SKM-1 treated with dmso at 0.1 percent for 144 hours (cell line): Measurements from ENCODE around the gene ANGPTL7.
"Not testable (repeated sequence)": the region's sequence is repeated elsewhere in the genome, so short reads cannot be mapped to it uniquely, and the experiment has no call there.

Experiments used
- DNase-seq: peaks from one replicate; lab custom pipeline; 2025; ENCODE audit not compliant: unreplicated experiment; lab: John Stamatoyannopoulos, UW

Gene ANGPTL7, protein sequence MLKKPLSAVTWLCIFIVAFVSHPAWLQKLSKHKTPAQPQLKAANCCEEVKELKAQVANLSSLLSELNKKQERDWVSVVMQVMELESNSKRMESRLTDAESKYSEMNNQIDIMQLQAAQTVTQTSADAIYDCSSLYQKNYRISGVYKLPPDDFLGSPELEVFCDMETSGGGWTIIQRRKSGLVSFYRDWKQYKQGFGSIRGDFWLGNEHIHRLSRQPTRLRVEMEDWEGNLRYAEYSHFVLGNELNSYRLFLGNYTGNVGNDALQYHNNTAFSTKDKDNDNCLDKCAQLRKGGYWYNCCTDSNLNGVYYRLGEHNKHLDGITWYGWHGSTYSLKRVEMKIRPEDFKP

DNA sequence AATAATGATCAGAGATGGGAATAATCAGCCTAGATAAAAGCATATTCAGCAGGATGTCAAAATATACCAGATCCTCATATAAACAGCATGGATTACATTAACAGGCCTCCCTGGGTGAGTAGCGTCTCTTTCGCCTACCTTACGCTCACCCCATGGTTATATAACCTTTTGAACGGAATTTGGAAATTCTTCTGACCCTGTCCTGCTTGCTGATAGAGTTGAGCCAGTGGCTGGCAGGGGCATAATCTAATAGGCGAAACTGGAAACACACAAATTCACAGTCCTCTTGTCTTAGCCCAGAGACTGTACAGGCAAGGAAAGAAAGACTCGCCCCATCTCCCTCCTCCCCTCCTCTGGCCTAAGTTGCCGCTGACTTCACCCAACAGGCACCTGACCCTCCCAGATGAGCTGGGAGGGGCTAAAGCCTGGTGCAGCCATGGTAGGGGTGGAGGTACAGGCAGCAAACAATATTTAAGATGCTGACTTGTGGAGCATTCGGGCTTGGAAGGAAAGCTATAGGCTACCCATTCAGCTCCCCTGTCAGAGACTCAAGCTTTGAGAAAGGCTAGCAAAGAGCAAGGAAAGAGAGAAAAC lies at the start of gene ANGPTL7:
TSS of gene ANGPTL7 (plus strand) at position 498 of the 594 bp plus-strand sequence. CDS start 225 bp downstream, outside the sequence.
- DNase-seq = no peak

DNA sequence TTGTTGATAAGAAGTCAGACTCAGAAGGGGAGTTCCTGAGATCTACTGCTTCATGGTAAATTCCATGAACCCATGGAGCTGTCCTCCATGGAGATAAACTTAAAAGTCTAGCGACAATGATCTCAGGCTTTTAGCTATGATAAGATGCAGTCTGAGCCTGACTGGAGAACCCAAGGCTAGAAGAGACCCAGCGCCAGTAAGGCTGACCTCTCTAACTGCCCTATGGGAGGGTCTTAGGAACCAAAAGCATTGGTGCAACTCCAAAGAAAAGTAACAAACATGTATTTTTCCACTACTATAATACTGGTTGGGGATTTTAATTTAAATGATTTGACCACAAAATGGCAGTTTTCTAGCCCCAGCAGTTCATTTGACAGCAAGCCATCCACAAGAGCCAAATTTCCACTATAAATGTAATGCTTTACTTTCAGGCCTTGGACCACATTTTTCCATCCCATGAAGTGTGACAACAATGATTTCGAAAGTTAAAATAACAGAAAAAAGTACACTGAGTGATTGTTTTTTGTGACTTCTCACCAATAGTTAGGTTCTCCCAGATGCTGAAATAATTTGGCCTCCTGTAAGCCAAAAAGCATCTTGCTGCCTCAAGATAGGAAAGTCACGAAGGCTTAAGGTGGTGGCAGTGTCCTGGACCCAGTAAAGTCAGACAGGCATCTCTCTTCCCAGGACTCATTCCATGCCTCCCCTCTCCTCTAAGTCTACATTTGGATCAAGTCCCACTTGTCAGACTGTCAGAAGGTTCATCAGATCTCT lies 46.4 kb upstream of the ANGPTL7 start:
- no peak for DNase-seq

DNA sequence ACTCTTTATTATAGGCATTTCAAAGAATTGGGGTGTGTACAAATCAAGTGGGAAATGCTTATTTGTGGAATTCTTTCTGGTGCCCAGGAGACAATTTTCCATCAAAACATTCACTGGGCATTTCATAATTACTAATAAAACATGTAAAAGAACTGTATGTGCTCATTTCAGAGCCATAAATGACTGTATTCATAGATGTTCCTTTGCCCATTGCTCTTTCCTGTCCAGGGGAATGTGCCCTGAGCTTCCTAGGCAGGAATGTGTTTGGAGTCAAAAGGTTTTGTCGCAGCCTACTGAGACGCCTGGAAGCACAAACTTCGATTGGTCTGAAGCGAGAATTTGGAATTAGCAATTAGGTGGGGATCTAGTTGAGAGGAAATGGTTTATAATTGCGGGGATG lies 45.8 kb upstream of the ANGPTL7 start:
- no peak for DNase-seq

DNA sequence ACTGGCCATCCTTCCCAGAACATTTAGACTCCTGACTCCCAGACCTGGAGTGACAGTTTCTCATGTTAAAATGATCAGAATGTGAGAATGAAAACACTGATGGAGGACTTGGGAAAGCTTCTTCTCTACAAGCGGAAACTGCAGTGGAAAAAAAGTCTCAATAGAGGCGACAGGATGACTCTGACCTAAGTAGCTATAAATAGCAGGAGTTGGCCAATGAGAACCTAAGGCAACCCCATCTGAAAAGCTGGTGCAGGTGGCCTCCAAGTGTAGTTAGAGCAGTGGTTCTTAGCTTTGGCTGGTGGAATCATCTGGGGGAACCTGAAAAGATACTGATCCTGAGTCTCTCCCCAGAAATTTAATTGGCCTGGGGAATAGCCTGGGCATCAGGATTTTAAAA lies 45.2 kb upstream of the ANGPTL7 start:
- DNase-seq = no peak

DNA sequence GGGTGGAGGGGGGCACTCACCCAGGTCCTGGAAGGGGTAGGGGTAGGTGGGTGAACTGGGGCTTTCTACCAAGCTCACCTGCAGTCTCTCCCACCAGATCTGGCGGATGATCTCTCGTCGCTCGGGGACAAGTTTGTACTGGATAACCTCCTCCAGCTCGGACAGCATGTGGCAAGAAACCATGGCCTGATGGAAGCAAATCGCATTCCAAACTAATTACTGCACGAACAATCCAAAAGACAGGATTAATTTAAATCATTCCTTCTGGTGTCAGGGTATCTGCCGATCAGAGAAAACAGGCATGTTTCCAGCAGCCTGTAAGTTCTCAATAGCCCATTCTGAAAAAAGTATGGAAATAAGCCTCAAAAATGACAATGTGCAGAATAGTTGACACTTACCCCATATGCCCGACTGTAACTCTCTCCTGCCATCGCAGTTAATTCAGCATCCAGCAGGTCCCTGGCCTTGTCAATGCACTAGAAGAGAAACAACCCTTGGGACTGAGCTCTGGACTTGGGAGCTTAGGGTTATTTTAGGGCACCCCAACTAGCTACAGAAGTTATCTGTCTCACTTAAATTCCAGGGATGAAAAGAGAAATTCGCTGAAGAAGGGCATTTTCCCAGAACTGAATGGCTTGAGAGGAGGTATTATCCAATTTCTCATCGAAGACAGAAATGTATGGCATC lies 44.4 kb upstream of the ANGPTL7 start:
- DNase-seq = no peak

DNA sequence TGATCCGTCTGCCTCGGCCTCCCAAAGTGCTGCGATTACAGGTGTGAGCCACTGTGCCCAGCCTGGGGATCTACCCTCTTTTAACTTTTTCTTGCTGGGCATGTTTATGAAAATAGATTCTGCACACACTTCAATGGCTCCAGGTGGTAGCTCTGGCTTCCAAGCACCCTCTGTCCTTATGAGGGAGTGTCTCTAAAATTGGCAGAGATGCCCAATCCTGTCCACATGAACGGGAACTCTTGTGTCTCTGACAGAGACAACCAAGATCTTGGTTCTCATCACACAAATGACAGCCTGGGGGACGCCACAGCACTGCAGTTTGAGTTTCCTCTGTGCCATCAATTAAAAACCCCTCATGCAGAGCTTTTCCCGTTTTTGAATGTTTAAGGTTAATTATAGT lies 43.4 kb upstream of the ANGPTL7 start:
- no peak for DNase-seq

DNA sequence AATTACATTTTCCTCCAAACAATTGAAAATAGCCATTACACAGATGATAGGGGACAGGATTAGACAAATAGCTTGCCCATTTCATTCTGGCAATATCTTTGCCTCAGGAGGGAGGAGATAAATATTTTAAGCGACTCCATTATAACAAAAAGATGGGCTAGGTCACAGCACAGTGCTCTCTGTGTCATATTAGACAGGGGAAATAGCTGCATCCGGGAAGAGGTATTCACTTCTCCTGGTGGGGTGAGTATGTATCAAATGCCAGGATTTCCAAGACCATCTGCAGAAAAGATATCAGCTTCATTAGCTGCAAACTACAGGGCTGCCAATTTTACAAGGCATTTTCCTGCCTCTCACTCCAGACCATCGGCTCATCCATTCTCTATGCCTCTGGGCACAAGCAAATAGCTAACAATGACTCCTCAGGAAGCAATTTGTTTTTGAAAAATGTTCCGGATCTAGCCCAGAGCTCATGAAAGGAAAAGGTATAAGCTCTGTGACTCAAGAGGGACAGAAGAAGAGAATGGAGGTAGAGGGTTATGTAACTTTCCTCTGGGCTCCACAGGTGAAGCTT lies 41.9 kb upstream of the ANGPTL7 start:
- DNase-seq = no peak

DNA sequence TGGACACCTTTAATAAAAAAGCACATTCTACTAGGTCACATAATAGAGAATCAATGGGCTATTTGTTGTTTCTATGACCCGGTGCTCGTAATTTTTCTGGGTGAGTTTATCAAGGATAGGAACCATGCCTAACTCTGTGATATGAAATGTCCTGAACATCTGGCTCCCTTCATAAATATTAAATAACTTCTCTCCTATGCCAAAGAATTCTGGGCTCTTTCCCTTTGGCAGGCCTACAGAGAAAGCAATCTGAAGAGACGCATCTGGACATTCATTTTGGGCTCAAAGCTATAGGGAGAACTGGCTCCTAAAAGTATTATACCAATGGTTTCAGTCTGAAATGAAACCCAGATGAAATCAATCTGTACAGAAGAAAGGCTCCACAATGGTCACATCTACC lies 38.8 kb upstream of the ANGPTL7 start:
- no peak for DNase-seq

DNA sequence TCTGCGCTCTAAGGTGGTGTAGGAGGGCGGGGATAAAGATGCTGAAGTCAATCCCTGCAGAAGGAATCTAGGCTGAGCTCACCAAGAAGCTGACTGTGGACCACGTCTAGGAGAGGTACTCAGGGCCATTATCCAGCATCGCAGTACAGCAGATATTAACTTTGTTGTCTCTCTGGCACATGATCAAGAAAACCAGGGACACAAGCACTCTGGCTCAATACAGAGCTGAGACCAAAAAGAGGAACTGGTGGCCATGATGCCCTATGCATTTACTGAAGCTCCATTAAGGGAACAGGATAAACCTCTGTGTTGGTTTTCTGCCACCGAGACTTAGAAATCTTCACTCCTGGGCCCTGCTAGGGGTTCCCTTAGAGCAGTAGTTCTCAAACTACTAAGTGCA lies 38.0 kb upstream of the ANGPTL7 start:
- DNase-seq = peak; percentile 3

DNA sequence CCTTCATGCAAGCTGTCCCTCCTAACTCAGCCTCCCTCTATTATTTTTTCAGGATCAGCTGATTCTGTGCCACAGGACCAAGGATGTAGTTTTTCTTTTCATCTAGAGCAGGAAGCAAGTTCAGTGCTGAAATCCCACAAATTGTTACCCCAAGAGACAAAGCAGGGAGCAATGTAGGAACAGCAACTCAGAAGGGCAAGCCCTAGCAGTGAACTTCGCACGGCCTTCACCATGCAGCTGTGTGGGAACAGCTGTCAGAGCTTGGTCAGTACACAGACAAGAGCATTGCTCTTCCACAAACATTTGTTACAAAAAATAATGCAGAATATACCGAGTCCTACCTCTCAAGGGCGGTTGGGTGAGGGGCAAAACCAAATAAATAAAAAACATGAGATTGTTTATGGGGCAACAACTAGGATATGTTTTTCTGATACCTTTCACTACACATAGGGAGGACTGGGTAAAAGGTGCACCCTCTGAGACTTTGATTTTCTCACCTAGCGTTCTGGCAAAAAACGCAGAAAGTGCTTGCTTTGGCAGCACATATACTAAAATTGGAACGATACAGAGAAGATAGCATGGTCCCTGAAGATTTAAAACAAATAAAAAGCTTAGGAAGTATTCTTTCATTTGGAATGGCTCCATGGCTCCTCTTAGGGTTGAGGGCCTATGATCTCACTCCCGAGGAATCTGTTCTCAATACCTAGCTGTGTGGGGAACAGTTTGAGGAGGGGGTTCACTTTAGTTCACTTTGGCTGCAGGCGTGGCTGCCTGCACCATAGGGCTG lies 37.1 kb upstream of the ANGPTL7 start:
- DNase-seq = no peak

DNA sequence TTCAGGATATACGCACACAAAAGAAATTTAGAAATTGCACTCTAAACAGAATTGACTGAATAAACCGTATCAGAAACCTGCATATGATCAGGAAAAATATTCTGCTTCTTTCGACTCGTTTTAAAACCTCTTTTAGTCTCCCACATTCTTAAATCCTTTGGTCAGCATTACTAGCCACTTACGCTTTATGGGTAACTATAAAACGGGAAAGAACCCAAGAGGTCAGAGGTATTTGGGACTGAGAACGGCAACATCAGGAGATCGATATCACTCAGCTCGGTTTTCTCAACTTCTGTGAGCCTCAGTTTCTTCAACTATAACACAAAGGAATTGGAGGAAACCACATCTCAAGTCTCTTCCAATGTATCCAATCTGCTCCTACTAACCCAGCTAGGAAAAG lies 36.4 kb upstream of the ANGPTL7 start:
- no peak for DNase-seq

DNA sequence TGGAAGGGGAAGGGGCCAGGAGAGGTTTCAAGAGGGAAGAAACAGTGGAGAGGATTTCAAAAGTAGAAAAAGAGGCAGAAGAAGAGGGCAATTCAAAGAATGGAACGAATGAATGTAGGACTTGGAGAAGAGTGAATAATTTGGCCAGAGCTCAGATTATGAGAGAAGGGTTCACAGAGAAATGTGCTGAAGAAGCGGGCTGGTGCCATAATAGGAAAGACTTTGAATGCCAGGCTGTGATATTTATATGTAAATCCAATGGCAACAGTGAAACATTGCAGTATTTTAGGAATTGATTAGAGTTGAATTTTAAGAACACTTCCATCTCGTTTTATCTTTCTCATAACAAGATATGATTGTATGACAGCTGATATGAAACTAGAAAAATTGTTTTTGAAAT lies 36.0 kb upstream of the ANGPTL7 start:
- DNase-seq = no peak

DNA sequence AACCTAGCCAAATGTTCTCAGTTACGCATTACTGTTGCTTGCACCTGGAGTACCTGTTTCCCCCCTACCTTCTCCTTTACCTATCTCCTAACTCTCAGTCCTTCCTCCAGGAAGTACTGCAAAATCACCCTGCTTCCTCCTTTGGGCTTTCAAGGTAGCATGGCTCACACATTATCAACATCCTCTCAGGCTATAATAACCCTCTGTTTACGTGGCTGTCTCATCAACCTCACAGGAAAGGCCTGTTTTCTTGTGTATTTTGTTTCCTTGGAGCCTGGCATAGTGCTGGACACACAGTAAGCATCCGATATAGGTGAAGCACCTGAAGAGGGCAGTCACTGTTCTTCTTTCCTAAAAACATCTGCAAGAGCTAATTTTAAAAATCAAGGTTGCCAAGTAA lies 32.7 kb upstream of the ANGPTL7 start:
- no peak for DNase-seq

DNA sequence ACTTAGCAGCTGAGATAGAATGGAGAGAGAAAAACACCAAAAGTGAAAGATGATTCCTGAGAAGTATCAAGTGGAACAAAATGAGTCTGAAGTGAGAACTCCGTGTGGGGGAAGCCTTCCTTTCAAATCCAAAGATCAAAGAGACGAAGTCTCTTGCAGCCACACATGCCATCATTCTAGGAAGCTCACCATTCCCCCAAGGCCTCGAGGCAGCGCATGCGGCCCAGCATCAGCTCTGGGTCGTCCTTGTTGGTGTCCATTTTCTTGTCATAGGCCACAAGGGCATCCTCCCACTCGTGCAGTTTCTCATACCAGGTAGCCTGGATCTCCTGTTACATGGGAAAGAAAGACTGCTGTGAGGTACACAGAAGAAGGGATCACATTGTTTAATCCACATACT lies 32.2 kb upstream of the ANGPTL7 start:
- DNase-seq = no peak

DNA sequence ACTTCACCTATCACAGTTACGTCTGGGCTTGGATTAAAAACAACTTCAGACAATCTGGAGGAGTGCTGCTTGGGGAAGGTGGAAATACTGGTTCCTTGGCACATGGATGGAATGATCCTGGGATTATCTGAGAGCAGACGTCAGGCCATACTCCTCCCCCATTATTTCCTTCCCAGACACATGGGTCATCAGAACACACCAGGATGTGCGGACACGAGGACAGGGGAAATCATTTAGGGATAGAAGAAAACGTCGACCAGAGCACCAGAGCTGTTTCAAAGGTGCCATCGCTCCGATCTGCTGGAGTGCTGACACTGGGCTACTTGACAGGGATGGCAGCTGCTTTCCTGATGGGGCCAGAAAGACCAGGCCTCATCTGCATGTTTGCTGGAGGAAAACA lies 31.8 kb upstream of the ANGPTL7 start:
- DNase-seq = no peak

DNA sequence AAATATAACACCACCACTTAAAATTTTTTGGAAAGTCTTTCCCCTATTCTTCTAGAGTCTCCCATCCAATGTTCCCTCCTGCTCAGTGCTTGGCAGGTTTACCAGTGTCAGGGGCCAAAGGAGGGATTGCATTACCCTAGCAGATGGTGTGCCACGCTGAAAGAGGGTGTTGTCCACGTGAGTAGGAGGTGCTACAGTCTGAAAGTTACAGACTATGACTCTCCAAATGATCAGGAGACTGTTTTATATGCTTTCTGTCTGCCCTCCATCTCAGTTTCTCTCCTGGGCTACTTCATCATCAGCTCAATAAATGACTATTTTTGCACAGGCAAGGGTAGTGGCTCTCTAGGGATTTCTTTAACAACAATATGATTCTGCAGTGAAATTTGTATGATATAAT lies 31.3 kb upstream of the ANGPTL7 start:
- no peak for DNase-seq

DNA sequence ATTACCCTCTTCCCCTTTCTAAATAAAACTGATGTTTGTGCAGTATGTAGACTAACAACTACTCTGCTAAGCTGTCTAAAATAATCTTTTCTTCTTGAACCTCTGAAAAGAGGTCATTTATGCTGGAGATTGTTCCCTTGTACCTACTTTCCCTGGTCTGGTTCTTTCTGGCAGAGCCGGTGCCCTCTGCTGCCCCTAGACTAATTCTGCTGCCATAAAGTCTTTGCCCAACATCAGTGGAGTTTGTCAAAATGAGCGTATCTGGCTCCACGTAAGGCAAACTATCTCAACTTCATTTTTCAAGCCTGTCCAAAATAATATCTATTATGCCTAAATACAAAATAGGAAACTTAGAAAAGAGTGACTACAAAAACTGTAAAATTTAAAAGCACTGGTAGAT lies 30.9 kb upstream of the ANGPTL7 start:
- DNase-seq = no peak

DNA sequence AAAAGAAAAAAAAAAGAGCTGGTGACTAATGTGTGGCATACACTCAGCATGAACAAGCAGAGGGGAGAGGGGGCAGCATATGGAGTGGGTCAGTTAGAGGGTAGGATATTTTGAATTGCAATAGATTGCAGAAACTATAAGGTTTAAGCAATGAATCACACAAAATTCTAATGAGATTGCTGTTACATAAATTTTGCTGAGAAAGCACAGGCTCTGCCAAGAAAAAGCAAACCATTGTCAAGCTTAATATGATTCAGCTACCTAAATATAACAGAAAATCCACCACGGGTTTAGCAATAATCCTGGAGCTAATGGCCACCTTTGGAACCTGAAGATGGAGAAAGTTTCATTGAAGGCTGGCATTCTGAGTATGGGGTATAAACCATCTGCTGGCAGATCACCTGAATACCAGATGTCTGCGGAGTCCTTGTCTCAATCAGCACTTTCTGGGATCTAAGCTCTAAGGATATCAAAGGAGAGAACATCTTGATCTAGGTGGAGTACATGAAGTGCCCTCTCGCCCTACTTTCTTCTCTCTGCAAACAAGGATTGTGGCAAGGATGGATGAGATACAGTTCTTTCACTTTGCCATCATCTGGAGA lies 30.3 kb upstream of the ANGPTL7 start:
- no peak for DNase-seq

DNA sequence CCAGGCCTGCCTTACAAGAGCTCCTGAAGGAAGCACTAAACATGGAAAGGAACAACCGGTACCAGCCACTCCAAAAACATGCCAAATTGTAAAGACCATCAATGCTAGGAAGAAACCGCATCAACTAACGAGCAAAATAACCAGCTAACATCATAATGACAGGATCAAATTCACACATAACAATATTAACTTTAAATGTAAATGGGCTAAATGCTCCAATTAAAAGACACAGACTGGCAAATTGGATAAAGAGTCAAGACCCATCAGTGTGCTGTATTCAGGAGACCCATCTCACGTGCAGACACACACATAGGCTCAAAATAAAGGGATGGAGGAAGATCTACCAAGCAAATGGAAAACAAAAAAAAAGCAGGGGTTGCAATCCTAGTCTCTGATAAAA lies 26.4 kb upstream of the ANGPTL7 start:
- not testable (repeated sequence) for DNase-seq

DNA sequence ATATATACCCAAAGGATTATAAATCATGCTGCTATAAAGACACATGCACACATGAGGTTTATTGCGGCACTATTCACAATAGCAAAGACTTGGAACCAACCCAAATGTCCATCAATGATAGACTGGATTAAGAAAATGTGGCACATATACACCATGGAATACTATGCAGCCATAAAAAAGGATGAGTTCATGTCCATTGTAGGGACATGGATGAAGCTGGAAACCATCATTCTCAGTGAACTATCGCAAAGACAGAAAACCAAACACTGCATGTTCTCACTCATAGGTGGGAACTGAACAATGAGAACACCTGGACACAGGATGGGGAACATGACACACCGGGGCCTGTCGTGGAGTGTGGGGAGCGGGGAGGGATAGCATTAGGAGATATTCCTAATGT lies 22.4 kb upstream of the ANGPTL7 start:
- DNase-seq = not testable (repeated sequence)
